GM18873 (cell line): Measurements from ENCODE around the gene RNF217.
"Not testable (repeated sequence)": the region's sequence is repeated elsewhere in the genome, so short reads cannot be mapped to it uniquely, and the experiment has no call there.

Source experiments
- ATAC-seq: cut with Tn5 transposase; IDR thresholded peaks from one replicate; pipeline ENCODE4 v1.9.1; 2021; ENCODE audit warnings: mild to moderate bottlenecking, moderate library complexity, moderate number of reproducible peaks; ENCODE audit not compliant: unreplicated experiment, low FRiP score

The RNF217 gene

GRCh38 chr6:125013938-125014660 lies 51.9 kb downstream of the RNF217 start:
- ATAC-seq, result no peak

GRCh38 chr6:125014661-125014957 lies 52.4 kb downstream of the RNF217 start:
- no peak for ATAC-seq

- no peak for ATAC-seq
These were observed 52.9 kb downstream of the RNF217 start for GRCh38 chr6:125015152-125015551.

GRCh38 chr6:125018136-125018535 lies 55.9 kb downstream of the RNF217 start:
- no peak for ATAC-seq

GRCh38 chr6:125019281-125019680 lies 57.0 kb downstream of the RNF217 start:
- ATAC-seq, result no peak

GRCh38 chr6:125019918-125020317 lies 57.7 kb downstream of the RNF217 start:
- no peak for ATAC-seq

GRCh38 chr6:125020385-125020784 lies 58.1 kb downstream of the RNF217 start:
- no peak for ATAC-seq

GRCh38 chr6:125022391-125022989 lies 60.3 kb downstream of the RNF217 start:
- ATAC-seq, result no peak

GRCh38 chr6:125025164-125025854 lies 63.1 kb downstream of the RNF217 start:
- no peak for ATAC-seq

GRCh38 chr6:125027287-125027686 lies 65.0 kb downstream of the RNF217 start:
- ATAC-seq, result no peak

GRCh38 chr6:125030969-125031368 lies 68.7 kb downstream of the RNF217 start:
- no peak for ATAC-seq

- no peak for ATAC-seq
These were observed 69.1 kb downstream of the RNF217 start for GRCh38 chr6:125031385-125031784.

- ATAC-seq, result not testable (repeated sequence)
These were observed 72.7 kb downstream of the RNF217 start for GRCh38 chr6:125034929-125035328.

GRCh38 chr6:125036486-125036885 lies 74.2 kb downstream of the RNF217 start:
- ATAC-seq, result not testable (repeated sequence)

GRCh38 chr6:125037827-125038226 lies 75.6 kb downstream of the RNF217 start:
- no peak for ATAC-seq

GRCh38 chr6:125038925-125039324 lies 76.7 kb downstream of the RNF217 start:
- no peak for ATAC-seq

- ATAC-seq, result no peak
These were observed 79.7 kb downstream of the RNF217 start for GRCh38 chr6:125041740-125042459.

- no peak for ATAC-seq
These were observed 81.8 kb downstream of the RNF217 start for GRCh38 chr6:125044066-125044465.

- no peak for ATAC-seq
These were observed 82.4 kb downstream of the RNF217 start for GRCh38 chr6:125044667-125045066.

- no peak for ATAC-seq
These were observed 84.1 kb downstream of the RNF217 start for GRCh38 chr6:125046107-125046925.
